ENCODE results near the gene SLC35G2.
"Not testable (repeated sequence)": the region's sequence is repeated elsewhere in the genome, so short reads cannot be mapped to it uniquely, and the experiment has no call there.

DNA sequence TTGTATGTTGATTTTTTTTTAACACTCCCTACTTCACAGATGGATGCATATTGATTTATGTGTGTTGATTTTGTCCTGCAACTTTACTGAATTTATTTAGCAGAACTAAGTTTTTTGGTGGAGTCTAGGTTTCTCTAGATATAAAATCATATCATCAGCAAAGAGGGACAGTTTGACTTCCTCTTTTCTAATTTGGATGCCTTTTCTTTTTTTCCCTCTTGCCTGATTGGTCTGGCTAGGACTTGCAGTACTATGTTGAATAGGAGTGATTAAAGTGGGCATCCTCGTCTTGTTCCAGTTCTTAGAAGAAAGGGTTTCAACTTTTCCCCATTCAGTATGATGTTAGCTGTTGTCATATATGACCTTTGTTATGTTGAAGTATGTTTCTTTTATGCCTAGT, 81.8 kb downstream of the SLC35G2 start:
- TF ChIP-seq, protein P1, sequence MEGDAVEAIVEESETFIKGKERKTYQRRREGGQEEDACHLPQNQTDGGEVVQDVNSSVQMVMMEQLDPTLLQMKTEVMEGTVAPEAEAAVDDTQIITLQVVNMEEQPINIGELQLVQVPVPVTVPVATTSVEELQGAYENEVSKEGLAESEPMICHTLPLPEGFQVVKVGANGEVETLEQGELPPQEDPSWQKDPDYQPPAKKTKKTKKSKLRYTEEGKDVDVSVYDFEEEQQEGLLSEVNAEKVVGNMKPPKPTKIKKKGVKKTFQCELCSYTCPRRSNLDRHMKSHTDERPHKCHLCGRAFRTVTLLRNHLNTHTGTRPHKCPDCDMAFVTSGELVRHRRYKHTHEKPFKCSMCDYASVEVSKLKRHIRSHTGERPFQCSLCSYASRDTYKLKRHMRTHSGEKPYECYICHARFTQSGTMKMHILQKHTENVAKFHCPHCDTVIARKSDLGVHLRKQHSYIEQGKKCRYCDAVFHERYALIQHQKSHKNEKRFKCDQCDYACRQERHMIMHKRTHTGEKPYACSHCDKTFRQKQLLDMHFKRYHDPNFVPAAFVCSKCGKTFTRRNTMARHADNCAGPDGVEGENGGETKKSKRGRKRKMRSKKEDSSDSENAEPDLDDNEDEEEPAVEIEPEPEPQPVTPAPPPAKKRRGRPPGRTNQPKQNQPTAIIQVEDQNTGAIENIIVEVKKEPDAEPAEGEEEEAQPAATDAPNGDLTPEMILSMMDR (conservative IDR thresholded peaks at IDR 0.05) = not testable (repeated sequence)
- TF ChIP-seq ZFX (IDR thresholded peaks at IDR 0.05) = not testable (repeated sequence)

Data from C4-2B (cell line).